NCI-H2081 (cell line): Measurements from ENCODE around the gene DECR2.
"Not testable (repeated sequence)": the region's sequence is repeated elsewhere in the genome, so short reads cannot be mapped to it uniquely, and the experiment has no call there.

Source experiments
- DNase-seq, 2 experiments: peaks; one replicate each; lab custom pipeline; 2025; lab: John Stamatoyannopoulos, UW

The DECR2 gene

GRCh38 chr16:366476-366875, 35.2 kb upstream of the DECR2 start:
- no peak for DNase-seq

DNA sequence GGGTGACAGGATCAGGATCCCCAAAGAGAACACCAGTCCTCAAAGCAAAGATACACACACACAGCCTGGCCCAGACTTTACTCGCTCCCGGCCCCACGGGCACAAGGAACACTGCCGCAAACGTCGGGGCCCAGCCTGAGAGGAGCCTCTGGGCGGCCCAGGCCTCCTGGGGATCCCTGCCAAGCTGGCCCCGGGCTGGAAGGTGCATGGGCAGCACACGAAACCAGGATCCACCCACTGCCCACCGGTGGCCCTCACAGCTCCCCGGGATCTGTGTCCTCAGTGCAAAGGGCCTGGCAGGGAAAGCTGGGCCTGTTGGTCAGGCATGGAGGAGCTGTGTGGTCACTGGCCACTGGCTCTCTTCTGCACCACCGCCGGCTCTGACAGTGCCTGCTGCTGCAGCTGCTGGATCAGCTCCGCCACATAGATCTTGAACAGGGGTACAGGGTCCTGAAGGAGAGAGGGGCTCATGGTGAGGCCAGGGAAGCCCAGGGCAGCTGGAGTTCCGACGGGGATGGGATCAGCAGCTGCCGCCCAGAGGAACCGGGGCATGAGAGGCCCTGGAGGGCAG, 34.3 kb upstream of the DECR2 start:
- no peak for DNase-seq

DNA sequence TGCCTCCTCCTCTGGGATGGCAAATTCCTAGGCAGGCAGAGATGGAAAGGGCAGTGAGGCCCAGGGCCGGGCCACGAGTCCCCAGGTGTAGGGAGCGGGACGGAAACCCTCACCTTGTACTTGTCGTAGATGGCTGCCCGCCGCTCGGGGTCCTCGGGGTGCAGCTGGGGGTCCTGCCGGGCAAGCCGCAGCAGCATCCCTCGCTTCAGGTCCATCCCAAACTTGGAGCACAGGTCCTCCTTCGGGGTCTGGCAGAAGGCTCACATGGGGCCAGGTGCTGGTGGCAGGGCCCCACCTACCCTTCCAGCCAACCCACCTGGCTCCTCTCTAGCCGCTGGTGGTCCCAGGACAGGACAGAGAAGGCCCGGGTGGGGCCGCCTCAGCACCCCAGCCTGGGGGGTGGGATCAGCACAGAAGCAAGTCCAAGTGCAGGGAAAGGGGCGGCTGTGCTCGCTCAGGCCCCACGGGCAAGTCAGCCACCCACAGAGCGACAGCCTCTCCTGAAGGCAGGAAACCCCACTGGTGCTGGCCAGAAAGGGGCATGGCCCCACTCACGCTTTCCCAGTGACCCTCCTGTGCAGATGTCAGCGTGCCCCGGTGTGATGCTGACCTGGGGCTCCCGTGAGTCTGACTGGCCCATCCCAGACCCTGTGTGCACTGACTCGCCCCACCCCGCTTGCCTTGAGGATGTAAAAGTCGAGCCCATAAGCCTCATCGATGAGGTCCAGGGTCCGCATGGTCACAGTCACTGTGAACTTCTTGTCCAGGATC, 33.1 kb upstream of the DECR2 start:
- no peak for DNase-seq

DNA sequence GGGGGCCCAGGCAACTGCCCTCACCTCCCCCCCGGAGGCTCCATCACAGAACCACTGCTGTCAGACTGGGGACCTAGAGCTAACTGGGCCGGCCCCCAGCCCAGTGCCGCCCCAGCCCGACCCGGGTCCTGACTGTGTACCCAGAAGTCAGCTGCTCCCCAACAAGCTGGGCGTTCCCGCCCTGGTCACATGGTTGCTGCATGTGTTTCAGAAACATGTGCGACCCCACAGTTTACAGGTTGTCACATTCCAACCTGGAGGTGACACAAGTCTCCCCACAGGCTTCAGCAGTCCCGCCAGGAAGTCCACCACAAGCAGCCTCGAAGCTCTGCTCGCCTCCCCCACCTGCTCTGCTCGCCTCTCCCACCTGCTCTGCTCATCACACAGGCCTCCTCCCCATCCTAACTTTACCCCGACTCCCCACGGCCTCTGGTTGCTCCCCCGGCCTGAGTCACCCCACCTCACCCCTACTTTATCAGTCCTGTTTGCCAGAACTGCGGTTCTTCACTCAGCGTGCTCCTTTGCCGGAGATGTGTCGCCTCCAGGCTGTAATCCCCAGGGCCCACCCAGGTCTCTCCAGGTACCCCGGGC, 32.3 kb upstream of the DECR2 start:
- no peak for DNase-seq

DNA sequence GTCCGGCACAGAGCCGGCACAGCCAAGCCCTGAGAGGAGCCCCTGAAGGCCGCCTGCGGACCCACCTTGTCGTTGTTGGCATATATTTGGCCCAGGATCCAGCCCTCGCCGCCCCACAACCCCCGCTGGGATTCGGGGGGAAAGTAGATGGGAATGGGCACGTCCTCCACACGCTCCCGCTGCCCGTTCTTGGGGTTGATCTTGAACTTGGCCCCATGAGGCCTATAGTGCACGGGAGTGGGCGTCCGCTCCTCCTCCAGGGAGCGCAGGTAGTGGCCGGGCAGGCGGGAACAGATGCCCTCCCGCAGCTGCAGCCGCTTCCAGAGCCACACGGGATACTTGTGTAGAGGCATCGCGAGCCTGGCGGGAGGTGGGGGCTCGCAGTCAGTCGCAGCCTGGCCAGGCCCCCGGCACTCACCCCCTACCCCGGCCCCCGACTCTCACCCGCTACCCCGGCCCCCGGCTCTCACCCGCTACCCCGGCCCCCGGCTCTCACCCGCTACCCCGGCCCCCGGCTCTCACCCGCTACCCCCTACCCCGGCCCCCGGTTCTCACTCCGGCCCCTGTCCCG, 31.7 kb upstream of the DECR2 start:
- DNase-seq = peak in 1 of 2 experiments; percentile 16

- peak; percentile 94 to 95 for DNase-seq
These were observed 31.2 kb upstream of the DECR2 start, which contains the start of gene MRPL28 for GRCh38 chr16:370443-370842. Gene MRPL28, minus strand, starts transcription at chr16:370538. Its CDS starts 320 bp downstream, at chr16:370218.

DNA sequence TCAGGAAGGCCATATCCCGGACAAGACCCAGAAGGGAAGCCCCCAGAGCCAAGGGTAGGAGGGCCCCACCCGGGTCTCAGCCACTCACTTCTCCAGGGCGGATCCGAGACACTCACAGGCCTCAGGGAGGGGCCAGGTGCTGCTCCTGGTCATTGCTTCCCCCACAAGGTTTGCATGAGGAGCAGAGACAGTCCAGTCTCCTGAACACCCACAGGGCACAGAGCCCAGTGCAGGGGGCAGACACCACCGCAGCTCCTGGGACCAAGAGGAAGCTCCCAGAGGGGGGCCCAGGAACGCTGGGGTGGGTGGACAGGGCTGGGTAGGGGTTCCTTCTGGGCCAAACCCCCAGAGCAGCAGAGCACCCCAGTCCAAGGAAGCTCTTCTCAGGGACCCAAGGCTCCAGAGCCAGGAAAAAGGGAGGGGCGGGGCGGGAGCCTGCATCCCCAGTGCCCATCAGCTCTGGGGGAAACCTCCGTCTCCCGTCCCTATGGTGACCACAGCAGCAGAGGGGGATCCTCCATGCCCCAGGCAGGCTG, 30.6 kb upstream of the DECR2 start:
- DNase-seq = no peak

- DNase-seq = no peak
These were observed 30.0 kb upstream of the DECR2 start for GRCh38 chr16:371515-372301.

GRCh38 chr16:372302-372983, 29.2 kb upstream of the DECR2 start:
- no peak for DNase-seq

DNA sequence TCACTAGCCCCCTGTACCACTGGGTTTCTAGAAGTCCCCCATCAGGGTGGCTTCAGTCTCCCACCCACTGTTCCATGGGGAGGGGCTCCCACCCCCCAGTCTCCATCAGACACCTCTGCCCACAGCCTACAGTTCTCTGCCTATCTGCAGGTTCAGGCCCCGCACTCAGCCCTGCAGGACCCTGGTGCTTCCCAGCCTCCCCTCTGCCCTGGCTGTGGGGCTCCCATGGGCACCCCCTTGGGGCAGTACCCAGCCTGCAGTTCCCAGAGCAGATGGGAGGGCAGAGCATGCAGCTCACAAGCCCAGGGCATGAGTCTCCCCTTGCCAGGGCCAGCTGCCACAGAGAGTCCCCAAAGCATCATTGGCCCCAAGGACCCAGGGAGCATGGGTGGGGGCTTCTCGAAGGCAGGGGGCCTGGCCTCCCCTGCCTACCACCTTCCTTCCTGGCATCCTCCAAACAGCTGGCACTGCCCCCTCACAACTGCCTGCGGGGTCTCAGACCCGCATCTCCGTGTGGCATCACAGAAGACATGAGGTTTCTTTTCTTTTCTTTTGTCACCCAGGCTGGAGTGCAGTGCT, 28.6 kb upstream of the DECR2 start:
- DNase-seq = no peak

- no peak for DNase-seq
These were observed 27.7 kb upstream of the DECR2 start for GRCh38 chr16:373848-374615.

GRCh38 chr16:374616-374926, 27.1 kb upstream of the DECR2 start:
- no peak for DNase-seq

DNA sequence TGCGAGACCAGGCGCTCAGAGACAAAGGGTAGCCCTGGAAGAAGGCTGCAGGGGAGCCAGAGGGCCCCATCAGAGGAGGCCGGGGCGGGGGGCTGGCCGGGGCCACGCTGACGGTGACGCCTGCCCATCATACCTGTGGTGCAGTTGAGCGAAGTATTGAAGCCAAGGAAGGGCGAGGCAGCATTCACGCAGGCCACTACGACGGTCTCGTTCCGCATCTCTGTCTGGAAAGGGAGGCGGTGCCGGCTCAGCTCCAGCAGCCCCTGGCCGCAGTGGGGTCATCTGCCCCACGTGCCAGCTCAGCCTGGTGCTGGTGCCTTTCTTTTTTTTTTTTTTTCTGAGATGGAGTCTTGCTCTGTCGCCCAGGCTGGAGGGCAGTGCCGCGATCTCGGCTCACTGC, 26.5 kb upstream of the DECR2 start:
- no peak for DNase-seq

DNA sequence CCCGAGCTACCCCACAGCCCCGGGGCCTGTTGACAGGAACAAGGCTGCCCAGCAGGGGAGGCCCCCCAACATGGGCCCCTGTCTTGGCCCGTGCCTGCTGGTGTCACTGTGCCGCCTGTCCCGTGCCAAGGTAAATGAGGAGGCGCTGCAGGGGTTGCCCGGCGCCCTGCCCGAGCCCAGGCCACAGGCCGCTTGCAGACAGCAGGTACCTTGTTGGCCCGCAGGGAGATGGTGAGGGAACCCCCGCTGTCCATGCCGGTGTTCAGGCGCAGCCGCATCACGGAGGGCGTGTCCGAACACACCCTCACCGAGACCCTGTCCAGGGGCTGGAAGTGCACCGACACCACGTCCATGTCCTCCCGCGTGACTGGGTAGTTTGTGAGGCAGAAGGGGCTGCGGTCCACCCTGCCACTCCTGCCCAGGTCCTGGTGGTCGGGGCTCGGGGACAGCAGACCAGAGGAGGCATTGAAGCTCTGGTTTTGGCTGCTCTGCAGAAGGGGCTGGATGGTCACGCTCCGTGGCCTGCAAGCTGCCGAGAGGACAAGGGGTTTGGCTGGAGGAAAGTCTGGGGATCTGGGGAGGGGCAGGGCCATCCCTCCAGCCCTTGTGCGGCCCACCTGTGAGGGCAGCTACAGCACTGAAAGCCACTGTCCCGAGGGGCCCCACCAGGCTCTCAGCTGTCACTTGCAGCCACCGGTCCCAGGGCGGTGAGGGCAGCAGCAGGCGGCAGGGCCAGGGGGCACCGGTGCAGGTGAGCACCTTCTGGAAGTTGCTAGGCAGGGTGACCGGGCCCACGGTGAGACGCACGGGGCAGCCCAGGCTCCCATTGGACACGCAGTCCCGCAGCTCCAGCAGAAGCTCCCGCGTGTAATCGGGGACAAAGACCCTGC, 25.5 kb upstream of the DECR2 start:
- no peak for DNase-seq

- no peak for DNase-seq
These were observed 24.8 kb upstream of the DECR2 start for GRCh38 chr16:376817-377418.

GRCh38 chr16:377419-377951, 24.2 kb upstream of the DECR2 start:
- DNase-seq = no peak

DNA sequence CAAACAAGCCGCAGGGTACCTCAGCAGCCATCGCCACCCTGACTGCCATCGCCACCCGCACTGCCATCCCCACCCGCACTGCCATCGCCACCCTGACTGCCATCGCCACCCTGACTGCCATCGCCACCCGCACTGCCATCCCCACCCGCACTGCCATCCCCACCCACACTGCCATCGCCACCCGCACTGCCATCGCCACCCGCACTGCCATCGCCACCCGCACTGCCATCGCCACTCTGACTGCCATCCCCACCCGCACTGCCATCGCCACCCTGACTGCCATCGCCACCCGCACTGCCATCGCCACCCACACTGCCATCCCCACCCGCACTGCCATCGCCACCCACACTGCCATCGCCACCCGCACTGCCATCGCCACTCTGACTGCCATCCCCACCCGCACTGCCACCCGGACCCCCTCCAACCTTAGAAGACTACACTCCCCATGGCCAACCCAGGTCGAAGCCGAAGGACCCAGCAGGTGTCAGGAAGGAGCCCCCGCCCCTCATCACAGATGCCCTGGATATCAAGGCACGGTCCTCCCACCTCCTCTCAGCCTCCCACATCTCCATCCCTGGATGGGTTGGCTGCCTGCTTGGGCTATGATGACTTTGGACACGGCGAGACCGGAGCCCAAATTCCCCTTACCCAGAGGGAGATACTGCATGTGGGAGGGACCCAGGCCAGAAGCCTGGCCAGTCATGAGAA, 23.4 kb upstream of the DECR2 start:
- not testable (repeated sequence) for DNase-seq

- DNase-seq = no peak
These were observed 22.9 kb upstream of the DECR2 start for GRCh38 chr16:378821-379182.
